Adrenal gland (tissue), 12 donors: ENCODE results near the gene CDX2. TPM values are rescaled to one million over a fixed set of nuclear protein-coding genes. Genes with fewer than 3 reads are reported as not detected.
A peak's percentile ranks its signal among the peaks of the same experiment; 100 is the strongest.

Experiments used
- DNase-seq, 7 donors: peaks; one replicate each; pipeline ENCODE4 v3.0.0-alpha.2; 2019 to 2020
- H3K27ac ChIP-seq, 5 donors: fragments of 200-600 bp; sonication (generic) in 4 of 5; 1 replicate in 3 of 5; 2 replicates in 2 of 5; pipeline versions ENCODE4 v1.5.1 to v1.8.0; 2016 to 2020; ENCODE audit warnings: mild to moderate bottlenecking in 1 of 5
- H3K27me3 ChIP-seq: fragments of 200-600 bp; 2 replicates; pipeline ENCODE4 v1.8.0; 2021
- H3K36me3 ChIP-seq, 2 donors: fragments of 200-600 bp; replicated peaks in 1 of 2; 1 replicate in 1 of 2; 2 replicates in 1 of 2; pipeline versions ENCODE4 v1.5.1 to v1.8.0; 2018 to 2022
- H3K4me1 ChIP-seq, 2 donors: fragments of 200-600 bp; replicated peaks in 1 of 2; 1 replicate in 1 of 2; 2 replicates in 1 of 2; pipeline versions ENCODE4 v1.5.1 to v1.8.0; 2018 to 2021
- H3K4me3 ChIP-seq, 4 donors: fragments of 200-600 bp; sonication (generic) in 3 of 4; one replicate each; pipeline ENCODE4 v1.5.1; 2016 to 2018
- H3K9me3 ChIP-seq, 3 donors: fragments of 200-600 bp; sonication (generic) in 1 of 3; replicated peaks in 1 of 3; 1 replicate in 2 of 3; 2 replicates in 1 of 3; pipeline versions ENCODE4 v1.5.1 to v1.8.0; 2016 to 2021
- POLR2A ChIP-seq, 2 donors: fragments of 450-650 bp; IDR thresholded peaks; one replicate each; pipeline ENCODE4 v1.6.1; 2017; ENCODE audit warnings: antibody characterized with exemption in 2 of 2, mild to moderate bottlenecking in 2 of 2, moderate library complexity in 1 of 2
- WGBS, 4 donors: extraction: QIAGEN DNeasy Blood & Tissue Kit in 2 of 4; methylation state at CpG; one replicate each; pipeline versions ENCODE4 v1.1.5 to v1.1.7; 2013 to 2017; 5-methylcytosine and 5-hydroxymethylcytosine counted together
- intact Hi-C, 2 donors: fragments of 100-400 bp; cut with DNase I; formaldehyde crosslinking; loops; one replicate each; pipeline versions ENCODE4 v1.14.1 to v1.15.0; 2022 to 2023
- polyA plus RNA-seq, 3 donors: library from polyadenylated mRNA; stranded (reverse); fragments of 200-250 nt in 2 of 3; fragments of 350-450 nt in 1 of 3; fragmentation: Illumina TruSeq in 1 of 3; extraction: RNeasy Lipid Tissue Mini Kit (QIAGEN cat#74804) in 1 of 3; gene quantifications; one replicate each; pipeline ENCODE4 v1.2.3, GENCODE V29; 2013 to 2014
- total RNA-seq, 9 donors: library from RNA; depleted of rRNA in 4 of 9; stranded (reverse); fragments of >200 nt in 4 of 9; fragments of 120-200 nt in 1 of 9; fragmentation: NEBNext Ultra II Directional in 1 of 9; extraction: Animal tissue kit (Norgen Biotek cat#: 25700) in 1 of 9; gene quantifications; one replicate each; pipeline versions ENCODE4 v1.1.0 to v1.2.4, GENCODE V29; 2013 to 2023
- TF ChIP-seq, protein P1 (sequence below), 6 experiments: fragments of 450-650 bp in 4 of 6; fragments of 200-600 bp in 2 of 6; sonication (generic) in 1 of 6; IDR thresholded peaks; 1 replicate in 5 of 6; 2 replicates in 1 of 6; pipeline versions ENCODE4 v1.5.1 to v1.8.0; 2016 to 2021; ENCODE audit warnings: antibody characterized with exemption in 6 of 6, mild to moderate bottlenecking in 2 of 6, moderate library complexity in 1 of 6
- donor health status: healthy with polysubstance abuse.
- donor health status: Bipolar disorder and iron deficiency.
- donor health status: DM: yes; HTN: yes; CAD: no.
- donor health status: DM: no; HTN: no; CAD: no.
- donor health status: DM: no; HTN: no; CAD: no.
- donor health status: DM: yes; HTN: yes; CAD: no.

CDX2 gene
- total and polyA plus RNA-seq, 12 donors = 0.08 to 0.14 TPM; not detected in 10

DNA sequence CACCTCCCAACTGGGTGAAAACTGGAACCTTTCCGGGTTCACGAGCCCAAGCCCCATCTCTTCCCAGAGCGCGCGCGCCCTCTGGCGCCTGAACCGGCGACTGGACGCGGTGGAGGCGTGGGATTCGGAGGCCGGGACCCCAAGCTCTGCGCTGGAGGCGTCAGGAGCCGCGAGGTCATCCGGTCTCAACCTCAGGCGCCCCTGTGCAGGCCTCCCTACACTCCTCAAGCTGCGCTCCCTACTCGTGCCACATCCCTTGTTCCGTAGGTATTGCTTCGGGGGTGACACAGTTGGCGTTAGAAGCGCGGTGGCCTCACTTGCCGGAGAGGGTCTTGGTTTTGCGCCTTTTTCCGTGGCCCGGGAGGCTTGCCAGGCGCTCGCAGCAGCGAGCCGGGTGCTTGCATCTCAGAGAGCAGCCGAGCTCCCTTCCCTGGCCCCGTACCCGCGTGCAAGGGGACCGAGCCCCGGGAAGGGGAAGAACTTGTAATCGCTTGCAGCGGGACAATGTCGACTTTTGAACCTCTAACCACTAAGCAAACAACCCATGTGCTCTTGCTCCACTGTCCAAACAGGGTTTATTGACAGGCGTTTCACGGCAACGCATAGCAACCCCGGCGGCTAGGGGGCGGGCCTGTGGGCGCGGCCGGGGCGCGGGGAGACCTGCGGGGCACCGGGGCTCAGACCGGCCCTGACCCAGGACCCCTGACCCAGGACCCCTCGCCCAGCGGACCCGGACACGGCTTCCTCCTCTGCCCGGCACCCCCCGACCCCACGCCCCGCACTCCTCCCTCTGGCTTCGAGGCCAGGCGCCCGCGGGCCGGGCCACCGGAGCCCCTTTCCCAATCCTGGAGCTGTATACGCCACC lies 8.5 kb downstream of the CDX2 start:
- Histone ChIP-seq H3K27me3 (peaks cover 82% of the 10 kb centered on the region), H3K36me3 (no peaks in the 10 kb centered on the region), H3K4me3 (peak overlapping the region in 1 of 4 donors; percentile 10), H3K27ac (no peak overlapping the region), H3K9me3 (no peaks in the 10 kb centered on the region), H3K4me1 (peaks cover 9% of the 10 kb centered on the region in 2 donors)
- intact Hi-C loops = no loop called here
- 2 to 8% (median 2%) methylated on average over 11 to 73 of the region's 73 CpGs for WGBS, 4 donors
- peak in 1 of 7 donors; percentile 9 for DNase-seq
- no peak for TF ChIP-seq POLR2A (IDR thresholded peaks at IDR 0.05)
- TF ChIP-seq, protein P1, sequence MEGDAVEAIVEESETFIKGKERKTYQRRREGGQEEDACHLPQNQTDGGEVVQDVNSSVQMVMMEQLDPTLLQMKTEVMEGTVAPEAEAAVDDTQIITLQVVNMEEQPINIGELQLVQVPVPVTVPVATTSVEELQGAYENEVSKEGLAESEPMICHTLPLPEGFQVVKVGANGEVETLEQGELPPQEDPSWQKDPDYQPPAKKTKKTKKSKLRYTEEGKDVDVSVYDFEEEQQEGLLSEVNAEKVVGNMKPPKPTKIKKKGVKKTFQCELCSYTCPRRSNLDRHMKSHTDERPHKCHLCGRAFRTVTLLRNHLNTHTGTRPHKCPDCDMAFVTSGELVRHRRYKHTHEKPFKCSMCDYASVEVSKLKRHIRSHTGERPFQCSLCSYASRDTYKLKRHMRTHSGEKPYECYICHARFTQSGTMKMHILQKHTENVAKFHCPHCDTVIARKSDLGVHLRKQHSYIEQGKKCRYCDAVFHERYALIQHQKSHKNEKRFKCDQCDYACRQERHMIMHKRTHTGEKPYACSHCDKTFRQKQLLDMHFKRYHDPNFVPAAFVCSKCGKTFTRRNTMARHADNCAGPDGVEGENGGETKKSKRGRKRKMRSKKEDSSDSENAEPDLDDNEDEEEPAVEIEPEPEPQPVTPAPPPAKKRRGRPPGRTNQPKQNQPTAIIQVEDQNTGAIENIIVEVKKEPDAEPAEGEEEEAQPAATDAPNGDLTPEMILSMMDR (IDR thresholded peaks at IDR 0.05) = peak in 1 of 6 experiments; percentile 17

DNA sequence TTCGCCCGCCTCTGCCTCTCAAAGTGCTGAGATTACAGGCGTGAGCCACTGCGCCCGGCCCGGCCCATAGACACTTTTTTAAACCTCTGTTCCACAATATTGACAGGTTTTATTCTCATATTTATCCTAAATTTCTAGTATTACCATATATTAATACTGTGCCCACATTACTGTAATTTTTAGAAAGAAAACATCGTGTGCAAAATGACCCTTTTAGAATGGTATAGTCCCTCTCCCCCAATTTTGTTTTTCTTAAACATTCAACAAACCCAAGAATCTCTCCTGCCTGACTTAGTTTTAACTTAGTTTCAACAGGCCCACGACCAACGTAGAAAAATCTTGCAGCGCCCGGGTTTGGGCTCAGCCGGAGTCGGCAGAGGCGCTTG lies 9.1 kb downstream of the CDX2 start:
- H3K4me3 ChIP-seq = no peak overlapping the region
- intact Hi-C loops = no loop called here
- peaks cover 9% of the 10 kb centered on the region in 2 donors for H3K4me1 ChIP-seq
- DNase-seq = no peak
- no peaks in the 10 kb centered on the region for H3K36me3 ChIP-seq
- peaks cover 81% of the 10 kb centered on the region for H3K27me3 ChIP-seq
- TF ChIP-seq POLR2A (IDR thresholded peaks at IDR 0.05) = no peak
- TF ChIP-seq, protein P1 (IDR thresholded peaks at IDR 0.05) = no peak
- no peaks in the 10 kb centered on the region for H3K9me3 ChIP-seq
- 22 to 30% (median 25%) methylated on average over 14 of the region's 14 CpGs for WGBS, 4 donors
- no peak overlapping the region for H3K27ac ChIP-seq

GRCh38 chr13:27956576-27957300 lies 12.4 kb downstream of the CDX2 start:
- H3K4me1 ChIP-seq = peaks cover 9 to 19% of the 10 kb centered on the region in 2 donors
- no peaks in the 10 kb centered on the region for H3K9me3 ChIP-seq
- peaks cover 76% of the 10 kb centered on the region for H3K27me3 ChIP-seq
- no peak for DNase-seq
- no peaks in the 10 kb centered on the region for H3K36me3 ChIP-seq
- H3K4me3 ChIP-seq = no peak overlapping the region
- 28 to 47% (median 40%) methylated on average over 5 of the region's 5 CpGs for WGBS, 4 donors
- no peak for TF ChIP-seq POLR2A (IDR thresholded peaks at IDR 0.05)
- TF ChIP-seq, protein P1 (IDR thresholded peaks at IDR 0.05) = no peak
- intact Hi-C loops = no loop called here
- no peak overlapping the region for H3K27ac ChIP-seq

GRCh38 chr13:27955014-27955591 lies 14.0 kb downstream of the CDX2 start:
- Histone ChIP-seq H3K4me3 (no peak overlapping the region), H3K36me3 (no peaks in the 10 kb centered on the region), H3K9me3 (no peaks in the 10 kb centered on the region), H3K27ac (no peak overlapping the region), H3K27me3 (peaks cover 60% of the 10 kb centered on the region), H3K4me1 (peaks cover under 1 to 11% of the 10 kb centered on the region in 2 donors)
- 58 to 68% (median 64%) methylated on average over 11 of the region's 11 CpGs for WGBS, 4 donors
- intact Hi-C loops = no loop called here
- TF ChIP-seq POLR2A (IDR thresholded peaks at IDR 0.05) = no peak
- TF ChIP-seq, protein P1 (IDR thresholded peaks at IDR 0.05) = no peak
- no peak for DNase-seq
